ENCODE measurements around the gene PCDHGA3. TPM values are rescaled to one million over a fixed set of nuclear protein-coding genes. Genes with fewer than 3 reads are reported as not detected.
A peak's percentile ranks its signal among the peaks of the same experiment; 100 is the strongest.

PCDHGA3 gene
- total and polyA plus RNA-seq, 12 donors = 0.27 to 6.2 (median 2.2) TPM

DNA sequence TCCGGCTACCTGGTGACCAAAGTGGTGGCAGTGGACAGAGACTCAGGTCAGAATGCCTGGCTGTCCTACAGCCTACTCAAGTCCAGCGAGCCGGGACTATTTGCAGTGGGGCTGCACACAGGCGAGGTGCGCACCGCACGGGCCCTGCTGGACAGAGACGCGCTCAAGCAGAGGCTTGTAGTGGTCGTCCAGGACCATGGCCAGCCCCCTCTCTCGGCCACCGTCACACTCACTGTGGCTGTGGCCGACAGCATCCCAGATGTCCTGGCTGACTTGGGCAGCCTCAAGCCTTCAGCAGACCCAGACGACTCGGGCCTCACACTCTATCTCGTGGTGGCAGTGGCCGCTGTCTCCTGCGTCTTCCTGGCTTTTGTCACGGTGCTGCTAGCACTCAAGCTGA is 13.3 kb downstream of the PCDHGA3 start:
- H3K9me3 ChIP-seq (replicated peaks in 1 of 3) = peaks cover 0 to 24% (median 14%) of the 10 kb centered on the region in 3 donors
- DNase-seq = no peak
- no peak for TF ChIP-seq POLR2A (IDR thresholded peaks at IDR 0.05)
- TF ChIP-seq, protein P1, sequence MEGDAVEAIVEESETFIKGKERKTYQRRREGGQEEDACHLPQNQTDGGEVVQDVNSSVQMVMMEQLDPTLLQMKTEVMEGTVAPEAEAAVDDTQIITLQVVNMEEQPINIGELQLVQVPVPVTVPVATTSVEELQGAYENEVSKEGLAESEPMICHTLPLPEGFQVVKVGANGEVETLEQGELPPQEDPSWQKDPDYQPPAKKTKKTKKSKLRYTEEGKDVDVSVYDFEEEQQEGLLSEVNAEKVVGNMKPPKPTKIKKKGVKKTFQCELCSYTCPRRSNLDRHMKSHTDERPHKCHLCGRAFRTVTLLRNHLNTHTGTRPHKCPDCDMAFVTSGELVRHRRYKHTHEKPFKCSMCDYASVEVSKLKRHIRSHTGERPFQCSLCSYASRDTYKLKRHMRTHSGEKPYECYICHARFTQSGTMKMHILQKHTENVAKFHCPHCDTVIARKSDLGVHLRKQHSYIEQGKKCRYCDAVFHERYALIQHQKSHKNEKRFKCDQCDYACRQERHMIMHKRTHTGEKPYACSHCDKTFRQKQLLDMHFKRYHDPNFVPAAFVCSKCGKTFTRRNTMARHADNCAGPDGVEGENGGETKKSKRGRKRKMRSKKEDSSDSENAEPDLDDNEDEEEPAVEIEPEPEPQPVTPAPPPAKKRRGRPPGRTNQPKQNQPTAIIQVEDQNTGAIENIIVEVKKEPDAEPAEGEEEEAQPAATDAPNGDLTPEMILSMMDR (IDR thresholded peaks at IDR 0.05) = no peak
- H3K4me3 ChIP-seq = no peak overlapping the region
- H3K27ac ChIP-seq = no peak overlapping the region
- H3K36me3 ChIP-seq (replicated peaks in 1 of 2) = no peaks in the 10 kb centered on the region
- H3K4me1 ChIP-seq (replicated peaks in 1 of 2) = no peaks in the 10 kb centered on the region
- no peaks in the 10 kb centered on the region for H3K27me3 ChIP-seq
- intact Hi-C loops (cut with DNase I) = no loop called here
- 42 to 93% (median 63%) methylated on average over 3 to 19 of the region's 19 CpGs for WGBS, 4 donors

DNA sequence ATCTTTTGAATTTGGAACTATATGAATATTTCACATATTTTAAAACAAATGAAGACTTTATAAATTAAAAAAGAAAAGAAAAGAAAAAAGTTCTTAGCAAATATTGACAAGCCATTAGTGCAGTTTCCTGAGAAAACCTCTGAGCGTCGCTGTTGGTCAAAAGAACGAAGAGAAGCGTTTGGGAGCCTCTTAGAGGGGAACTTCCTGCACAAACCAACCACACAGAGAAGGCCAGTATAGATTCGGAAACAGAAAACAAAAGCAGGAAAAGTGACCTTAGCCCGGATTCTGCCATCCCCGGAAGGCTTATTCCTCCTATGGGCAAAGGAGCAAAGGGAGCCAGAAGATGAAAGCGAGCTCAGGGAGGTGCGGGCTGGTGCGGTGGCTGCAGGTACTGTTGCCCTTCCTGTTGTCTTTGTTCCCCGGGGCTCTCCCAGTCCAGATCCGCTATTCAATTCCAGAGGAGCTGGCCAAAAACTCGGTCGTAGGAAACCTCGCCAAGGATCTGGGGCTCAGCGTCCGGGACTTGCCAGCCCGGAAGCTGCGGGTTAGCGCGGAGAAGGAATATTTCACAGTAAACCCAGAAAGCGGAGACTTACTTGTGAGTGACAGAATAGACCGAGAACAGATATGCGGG is 16.3 kb downstream of the PCDHGA3 start, which contains the start of gene PCDHGB2:
Gene PCDHGB2, plus strand, starts transcription at position 205 of the 637 bp plus-strand sequence. Its CDS starts 142 bp downstream, at position 347.
- TF ChIP-seq, protein P1 (IDR thresholded peaks at IDR 0.05) = peak in 3 of 6 experiments; percentile 6 to 23 (median 16)
- no peak for TF ChIP-seq POLR2A (IDR thresholded peaks at IDR 0.05)
- H3K27ac ChIP-seq = no peak within 1 kb of the TSS
- WGBS, 4 donors = 13 to 26% (median 15%) methylated on average over 15 to 24 of the region's 24 CpGs

DNA sequence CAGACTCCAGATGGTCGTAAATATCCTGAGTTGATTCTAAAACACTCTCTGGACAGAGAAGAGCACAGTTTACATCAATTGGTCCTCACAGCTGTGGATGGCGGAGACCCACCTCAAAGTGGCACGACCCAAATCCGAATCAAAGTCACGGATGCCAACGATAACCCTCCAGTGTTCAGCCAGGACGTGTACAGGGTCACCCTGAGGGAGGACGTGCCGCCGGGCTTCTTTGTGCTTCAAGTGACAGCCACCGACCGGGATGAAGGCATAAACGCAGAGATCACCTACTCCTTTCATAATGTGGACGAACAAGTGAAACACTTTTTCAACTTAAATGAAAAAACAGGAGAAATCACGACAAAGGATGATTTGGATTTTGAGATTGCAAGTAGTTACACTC is 17.1 kb downstream of the PCDHGA3 start:
- H3K36me3 ChIP-seq (replicated peaks in 1 of 2) = no peaks in the 10 kb centered on the region
- TF ChIP-seq, protein P1 (IDR thresholded peaks at IDR 0.05) = no peak
- TF ChIP-seq POLR2A (IDR thresholded peaks at IDR 0.05) = no peak

More for the DNA sequence above, 16.3 kb downstream of the PCDHGA3 start, which contains the start of gene PCDHGB2:
- DNase-seq = no peak
- no peaks in the 10 kb centered on the region for H3K4me1 ChIP-seq (replicated peaks in 1 of 2)
- H3K9me3 ChIP-seq (replicated peaks in 1 of 3) = peaks cover 0 to 43% (median 10%) of the 10 kb centered on the region in 3 donors
- intact Hi-C loops (cut with DNase I) = no loop called here
- H3K36me3 ChIP-seq (replicated peaks in 1 of 2) = no peaks in the 10 kb centered on the region
- no peaks in the 10 kb centered on the region for H3K27me3 ChIP-seq
- no peak within 1 kb of the TSS for H3K4me3 ChIP-seq

DNA sequence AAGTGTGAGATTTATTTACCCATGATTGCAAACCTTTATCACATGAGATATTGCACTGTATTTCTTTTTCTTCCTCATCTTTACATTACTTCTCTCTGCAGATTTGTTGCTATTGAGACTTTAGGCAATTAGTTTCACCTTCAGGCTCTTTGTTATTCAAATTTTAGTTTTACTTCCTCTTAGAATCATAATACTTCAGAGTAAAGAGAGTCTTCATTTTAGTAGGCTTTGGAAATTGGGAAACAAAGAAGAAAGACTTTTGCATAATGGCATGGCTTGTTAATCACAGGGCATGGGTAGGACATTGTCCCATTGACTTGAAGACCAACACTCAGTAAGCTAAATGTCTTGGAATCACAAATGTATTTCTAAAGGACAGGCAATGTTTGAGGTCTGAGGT is 19.1 kb downstream of the PCDHGA3 start:
- H3K27me3 ChIP-seq = no peaks in the 10 kb centered on the region
- H3K27ac ChIP-seq = no peak overlapping the region
- no peak for TF ChIP-seq POLR2A (IDR thresholded peaks at IDR 0.05)
- TF ChIP-seq, protein P1 (IDR thresholded peaks at IDR 0.05) = no peak
- DNase-seq = no peak
- no peaks in the 10 kb centered on the region for H3K4me1 ChIP-seq (replicated peaks in 1 of 2)
- H3K9me3 ChIP-seq (replicated peaks in 1 of 3) = peaks cover 0 to 52% (median 15%) of the 10 kb centered on the region in 3 donors
- intact Hi-C loops (cut with DNase I) = no loop called here
- no peaks in the 10 kb centered on the region for H3K36me3 ChIP-seq (replicated peaks in 1 of 2)
- H3K4me3 ChIP-seq = no peak overlapping the region

More for the DNA sequence above, 17.1 kb downstream of the PCDHGA3 start:
- H3K9me3 ChIP-seq (replicated peaks in 1 of 3) = peaks cover 0 to 51% (median 10%) of the 10 kb centered on the region in 3 donors
- 29 to 43% (median 33%) methylated on average over 13 to 15 of the region's 15 CpGs for WGBS, 4 donors
- H3K4me3 ChIP-seq = no peak overlapping the region
- no peaks in the 10 kb centered on the region for H3K4me1 ChIP-seq (replicated peaks in 1 of 2)
- no peaks in the 10 kb centered on the region for H3K27me3 ChIP-seq
- no peak for DNase-seq
- intact Hi-C loops (cut with DNase I) = no loop called here
- no peak overlapping the region for H3K27ac ChIP-seq
